KMS-11 (cell line): ENCODE measurements around the gene ANKFY1.

Experiments used
- H2AFZ ChIP-seq: fragments of 200-600 bp; sonication (generic); 2 replicates; pipeline ENCODE4 v1.6.1; 2016; ENCODE audit warnings: antibody characterized with exemption, mixed run types, low read depth
- H3K27ac ChIP-seq: fragments of 200-600 bp; sonication (generic); 2 replicates; pipeline ENCODE4 v1.6.1; 2016; ENCODE audit warnings: mild to moderate bottlenecking, mixed run types
- H3K27me3 ChIP-seq: fragments of 200-600 bp; sonication (generic); 2 replicates; pipeline ENCODE4 v1.6.1; 2017; ENCODE audit warnings: mild to moderate bottlenecking, low read depth, mixed run types, moderate library complexity; ENCODE audit not compliant: insufficient read depth
- H3K36me3 ChIP-seq: fragments of 200-600 bp; sonication (generic); 2 replicates; pipeline ENCODE4 v1.6.1; 2017; ENCODE audit warnings: mild to moderate bottlenecking, mixed run types; ENCODE audit not compliant: insufficient read depth
- H3K4me1 ChIP-seq: fragments of 200-600 bp; sonication (generic); 2 replicates; pipeline ENCODE4 v1.6.1; 2016; ENCODE audit warnings: mild to moderate bottlenecking, low read depth, mixed run types; ENCODE audit not compliant: poor library complexity, severe bottlenecking
- H3K4me2 ChIP-seq: fragments of 200-600 bp; sonication (generic); 2 replicates; pipeline ENCODE4 v1.7.0; 2016; ENCODE audit warnings: mild to moderate bottlenecking, mixed run types
- H3K4me3 ChIP-seq: fragments of 200-600 bp; sonication (generic); IDR thresholded peaks from 2 replicates; pipeline ENCODE4 v1.6.1; 2017; ENCODE audit warnings: low read depth, low read length, mixed read lengths; ENCODE audit not compliant: insufficient read depth
- H3K79me2 ChIP-seq: fragments of 200-600 bp; sonication (generic); 2 replicates; pipeline ENCODE4 v1.6.1; 2016; ENCODE audit warnings: low read depth, mixed run types; ENCODE audit not compliant: insufficient read depth
- H3K9ac ChIP-seq: fragments of 200-600 bp; sonication (generic); 2 replicates; pipeline ENCODE4 v1.6.1; 2016; ENCODE audit warnings: mild to moderate bottlenecking, mixed run types
- H4K20me1 ChIP-seq: fragments of 200-600 bp; sonication (generic); 2 replicates; pipeline ENCODE4 v1.6.1; 2016; ENCODE audit warnings: mild to moderate bottlenecking, mixed run types; ENCODE audit not compliant: insufficient read depth
- CTCF ChIP-seq: fragments of 200-600 bp; sonication (generic); conservative IDR thresholded peaks from 2 replicates; pipeline ENCODE4 v1.6.1; 2017; ENCODE audit warnings: low read depth, mild to moderate bottlenecking, antibody characterized with exemption, low read length, moderate library complexity, mixed read lengths

The ANKFY1 gene

GRCh38 chr17:4173781-4174180, 90.0 kb downstream of the ANKFY1 start:
- peak overlapping the region; percentile 98 for H3K4me2 ChIP-seq
- no peaks in the 10 kb centered on the region; the same call in 1 of the 2 replicates for H3K36me3 ChIP-seq

GRCh38 chr17:4172356-4172755, 91.4 kb downstream of the ANKFY1 start:
- no peak for TF ChIP-seq CTCF
- no peaks in the 10 kb centered on the region for H3K36me3 ChIP-seq
- H3K9ac ChIP-seq = no peak overlapping the region
- H3K27me3 ChIP-seq = no peaks in the 10 kb centered on the region
- H3K79me2 ChIP-seq = peaks cover 8% of the 10 kb centered on the region; the same call in 1 of the 2 replicates
- no peak overlapping the region for H3K27ac ChIP-seq
- no peaks in the 10 kb centered on the region for H4K20me1 ChIP-seq
- no peak overlapping the region for H3K4me3 ChIP-seq
- peaks cover 38% of the 10 kb centered on the region for H3K4me1 ChIP-seq
- no peak overlapping the region for H2AFZ ChIP-seq
- no peak overlapping the region for H3K4me2 ChIP-seq

More at GRCh38 chr17:4173781-4174180, 90.0 kb downstream of the ANKFY1 start:
- H3K4me3 ChIP-seq = no peak overlapping the region
- no peaks in the 10 kb centered on the region for H4K20me1 ChIP-seq
- H3K27ac ChIP-seq = peak overlapping the region; percentile 94
- no peak overlapping the region for H3K9ac ChIP-seq
- no peak for TF ChIP-seq CTCF
- H3K27me3 ChIP-seq = no peaks in the 10 kb centered on the region
- no peak overlapping the region for H2AFZ ChIP-seq
- H3K4me1 ChIP-seq = peaks cover 52% of the 10 kb centered on the region
- peaks cover 8% of the 10 kb centered on the region; the same call in 1 of the 2 replicates for H3K79me2 ChIP-seq

- Histone ChIP-seq H3K4me3 (no peak overlapping the region), H3K27ac (no peak overlapping the region), H3K4me2 (no peak overlapping the region), H3K27me3 (no peaks in the 10 kb centered on the region), H2AFZ (no peak overlapping the region), H3K36me3 (no peaks in the 10 kb centered on the region), H4K20me1 (no peaks in the 10 kb centered on the region), H3K4me1 (peaks cover 24% of the 10 kb centered on the region), H3K79me2 (peaks cover 8% of the 10 kb centered on the region; the same call in 1 of the 2 replicates), H3K9ac (no peak overlapping the region)
- TF ChIP-seq CTCF = no peak
Measured at GRCh38 chr17:4170639-4171280, 93.0 kb downstream of the ANKFY1 start.

GRCh38 chr17:4167786-4168185, 96.0 kb downstream of the ANKFY1 start:
- H4K20me1 ChIP-seq = no peaks in the 10 kb centered on the region
- no peaks in the 10 kb centered on the region for H3K36me3 ChIP-seq
- H2AFZ ChIP-seq = no peak overlapping the region
- no peak overlapping the region for H3K9ac ChIP-seq
- no peak overlapping the region for H3K4me3 ChIP-seq
- H3K4me2 ChIP-seq = no peak overlapping the region
- peaks cover 2% of the 10 kb centered on the region for H3K4me1 ChIP-seq
- H3K27me3 ChIP-seq = no peaks in the 10 kb centered on the region
- no peak for TF ChIP-seq CTCF
- no peak overlapping the region for H3K27ac ChIP-seq
- H3K79me2 ChIP-seq = no peaks in the 10 kb centered on the region
